HG03342 (cell line): ENCODE results near the gene YAE1.

Source experiments
- ATAC-seq: cut with Tn5 transposase; IDR thresholded peaks from one replicate; pipeline ENCODE4 v1.9.1; 2021; ENCODE audit warnings: mild to moderate bottlenecking, moderate library complexity; ENCODE audit not compliant: unreplicated experiment

YAE1 gene

DNA sequence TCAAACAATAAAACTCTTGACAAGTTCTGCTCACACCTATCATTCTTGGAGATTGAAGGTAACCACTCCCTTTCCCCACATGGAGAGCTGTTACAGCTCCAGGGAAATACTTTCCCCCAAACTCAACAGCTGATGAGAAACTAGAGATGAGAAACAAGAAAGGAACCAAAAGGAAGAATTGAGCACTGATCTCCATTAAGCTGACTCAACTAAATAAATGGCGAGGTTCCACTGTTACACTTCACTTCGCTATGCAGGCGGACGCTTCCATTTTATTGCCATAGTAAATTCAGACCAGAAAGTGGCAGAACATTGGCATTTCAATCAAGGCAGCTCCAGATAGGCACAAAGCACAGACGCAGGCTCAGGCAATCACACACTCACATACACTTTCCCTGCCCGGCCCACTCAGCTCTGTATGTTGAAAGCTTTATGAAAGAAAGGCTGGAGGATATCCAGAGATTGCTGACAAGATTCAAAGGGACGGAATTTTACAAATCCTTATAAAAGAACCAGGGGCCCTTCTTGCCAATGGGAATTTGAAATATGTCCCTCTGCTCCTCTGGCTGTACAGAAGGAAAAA is 11.5 kb upstream of the YAE1 start:
- ATAC-seq: no peak

GRCh38 chr7:39557222-39557621 is 9.0 kb upstream of the YAE1 start:
- ATAC-seq: no peak

DNA sequence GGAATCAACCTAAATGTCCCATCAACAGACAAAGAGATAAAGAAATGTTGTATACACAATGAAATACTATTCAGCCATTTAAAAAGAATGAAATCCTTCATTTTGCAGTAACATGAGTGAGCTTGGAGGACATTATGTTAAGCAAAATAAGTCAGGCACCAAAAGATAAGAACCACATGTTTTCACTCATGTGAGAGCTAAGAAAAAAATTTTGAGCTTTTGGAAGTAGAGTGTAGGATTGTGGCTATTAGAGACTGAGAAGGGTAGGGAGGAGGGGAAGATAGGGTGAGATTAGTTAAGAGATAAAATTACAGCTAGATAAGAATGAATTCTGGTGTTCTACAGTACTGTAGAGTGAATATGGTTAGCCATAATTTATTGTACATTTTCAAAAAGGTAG is 8.3 kb upstream of the YAE1 start:
- no peak for ATAC-seq

DNA sequence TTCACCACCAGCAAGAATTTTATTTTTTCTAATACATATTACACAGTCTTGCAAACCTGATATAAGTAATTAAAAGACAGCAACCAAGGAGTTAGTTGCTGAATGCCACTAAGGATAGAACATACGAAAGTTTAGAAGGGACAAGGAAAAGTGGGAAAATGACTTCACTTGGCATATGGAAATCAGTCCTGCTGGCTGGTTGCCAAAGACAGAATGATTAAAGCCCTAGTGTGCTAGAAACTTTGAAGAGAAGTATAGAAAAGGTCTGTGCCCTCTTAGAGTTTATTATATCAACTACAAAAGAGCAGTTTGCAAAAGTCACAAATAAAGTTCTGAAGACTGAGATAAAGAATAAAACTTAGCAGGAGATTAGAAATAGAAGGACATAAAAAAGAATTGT is 5.8 kb upstream of the YAE1 start:
- no peak for ATAC-seq

DNA sequence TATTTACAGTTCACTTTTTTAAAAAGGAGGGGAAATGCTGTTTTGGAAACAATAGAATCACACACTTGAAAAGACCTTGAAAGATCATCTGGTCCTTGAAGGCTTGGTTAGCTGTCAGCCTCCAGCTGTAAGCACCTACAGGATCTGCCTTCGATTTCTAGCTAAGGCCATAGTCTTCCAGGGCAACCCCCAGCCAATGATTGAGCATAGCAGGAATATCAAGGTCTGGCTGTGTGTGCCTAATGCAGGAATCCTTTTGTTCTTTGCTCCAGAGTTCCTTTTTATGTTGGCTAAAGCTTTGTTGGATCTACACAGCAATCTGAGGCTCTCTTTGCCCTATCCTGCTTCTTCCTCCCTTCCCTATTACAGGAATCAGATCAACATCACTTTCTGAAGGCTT is 5.2 kb upstream of the YAE1 start:
- no peak for ATAC-seq

- ATAC-seq: no peak
Measured at GRCh38 chr7:39565538-39565937, 666 bp upstream of the YAE1 start.

DNA sequence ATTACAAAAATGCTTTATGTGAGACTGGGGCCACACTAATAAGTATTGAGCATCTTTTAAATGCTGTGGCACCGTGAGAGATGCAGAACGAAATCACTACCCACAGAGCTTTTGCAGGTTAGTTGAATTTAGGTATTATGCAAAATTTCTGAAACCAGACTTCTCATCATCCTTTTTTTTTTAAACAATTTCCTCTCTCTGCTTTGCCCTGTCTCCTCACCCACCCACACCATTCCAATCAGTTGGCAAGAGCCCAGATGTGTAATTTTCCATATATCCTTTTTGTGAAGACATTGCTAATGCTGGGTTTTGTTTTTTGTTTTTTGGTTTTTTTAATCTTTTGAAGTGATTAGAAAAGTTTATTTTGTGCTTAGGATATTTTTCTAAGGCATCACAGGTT is 1.1 kb downstream of the YAE1 start:
- no peak for ATAC-seq

- ATAC-seq: no peak
Measured at GRCh38 chr7:39574673-39575349, 8.6 kb downstream of the YAE1 start.

GRCh38 chr7:39577229-39577874 is 11.1 kb downstream of the YAE1 start:
- ATAC-seq: no peak

DNA sequence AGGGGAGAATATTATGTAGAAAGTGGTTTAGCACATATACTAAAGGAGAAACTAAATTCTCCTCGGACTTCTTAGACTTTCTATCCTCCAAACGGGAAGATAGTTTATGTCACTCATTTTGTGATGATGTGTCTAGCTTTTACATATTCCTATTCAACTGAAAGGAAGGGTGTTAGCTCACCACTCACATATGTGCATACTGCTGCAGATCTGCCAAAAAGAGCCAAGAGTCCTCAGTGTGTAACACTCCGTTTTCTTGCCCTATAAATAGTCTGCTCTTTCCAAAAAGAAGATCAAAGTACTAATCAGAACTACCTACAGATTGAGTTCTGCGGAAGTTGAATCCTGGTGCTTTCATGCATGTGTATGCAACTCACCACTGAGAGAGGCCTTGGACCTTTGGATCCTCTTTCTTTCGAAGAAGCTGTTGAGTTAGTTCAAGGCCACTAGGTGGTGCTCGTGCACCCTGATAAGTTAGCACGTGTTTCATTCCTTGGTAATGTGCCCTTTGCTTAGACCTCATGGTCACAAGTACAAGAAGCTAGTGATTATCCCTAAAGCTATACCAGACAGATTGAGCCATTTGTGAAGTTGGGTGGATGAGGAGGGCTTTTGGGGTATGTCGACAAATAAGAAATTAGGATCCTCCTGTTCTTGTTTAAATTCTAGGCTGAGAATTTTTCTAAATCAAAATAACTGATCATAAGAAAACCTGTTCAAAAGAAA is 14.1 kb downstream of the YAE1 start:
- ATAC-seq: peak; percentile 94

- no peak for ATAC-seq
Measured at GRCh38 chr7:39582536-39582935, 16.3 kb downstream of the YAE1 start.

- ATAC-seq: no peak
Measured at GRCh38 chr7:39583539-39583938, 17.3 kb downstream of the YAE1 start.

DNA sequence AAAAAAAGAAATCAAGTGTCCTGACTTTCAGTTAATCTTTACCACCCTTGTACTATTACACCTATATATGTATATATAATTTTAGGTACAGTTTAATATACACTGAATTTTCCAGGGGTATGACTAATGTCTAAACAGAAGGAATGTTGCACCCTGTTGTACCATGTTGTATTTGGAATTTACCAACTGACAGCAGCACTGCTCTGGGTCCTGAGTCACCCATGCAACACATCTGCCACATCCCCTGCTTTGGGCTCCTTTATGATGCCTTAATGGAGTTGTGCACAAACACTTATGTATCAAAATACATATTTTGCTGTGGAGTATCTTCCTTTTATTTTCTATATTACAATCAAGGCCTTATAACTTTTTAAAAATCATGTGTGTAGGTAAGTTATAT is 21.2 kb downstream of the YAE1 start:
- ATAC-seq: no peak

GRCh38 chr7:39588416-39588815 is 22.2 kb downstream of the YAE1 start:
- ATAC-seq: no peak

DNA sequence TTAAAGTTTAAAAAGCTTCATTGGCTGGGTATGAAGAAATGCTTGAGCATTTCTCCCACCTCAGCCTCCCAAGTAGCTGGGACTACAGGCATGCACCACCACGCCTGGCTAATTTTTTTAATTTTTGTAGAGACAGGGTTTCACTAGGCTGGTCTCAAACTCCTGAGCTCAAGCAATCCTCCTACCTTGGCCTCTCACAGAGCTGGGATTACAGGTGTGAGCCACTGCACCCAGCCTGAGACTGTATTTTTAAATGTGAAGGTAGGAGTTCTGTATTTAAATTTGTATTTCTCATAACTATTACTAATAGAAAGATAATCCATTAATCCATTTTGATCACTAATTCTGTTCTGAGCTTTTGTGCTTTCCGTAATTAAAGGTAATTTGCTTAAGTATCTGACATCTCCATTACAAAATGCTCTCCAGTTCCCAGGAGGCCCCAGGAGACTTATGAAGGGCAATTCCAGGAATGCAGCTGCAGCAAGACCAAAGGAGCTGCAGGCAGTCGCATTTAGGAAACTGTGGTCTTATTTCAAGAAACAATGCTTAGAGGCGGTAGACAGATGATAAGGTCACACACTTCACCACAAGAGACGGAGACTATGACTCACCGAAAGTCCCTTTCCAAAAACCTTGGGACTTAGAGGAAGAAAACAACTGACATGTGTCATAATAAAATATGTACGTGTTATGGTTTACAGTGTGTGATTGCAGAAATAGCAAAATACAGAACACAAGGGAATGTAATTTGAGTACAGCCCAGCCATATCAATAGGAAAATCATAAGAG is 23.3 kb downstream of the YAE1 start:
- peak; percentile 95 for ATAC-seq

- no peak for ATAC-seq
Measured at GRCh38 chr7:39592586-39592985, 26.4 kb downstream of the YAE1 start.

GRCh38 chr7:39594988-39595620 is 28.9 kb downstream of the YAE1 start:
- ATAC-seq: no peak

- ATAC-seq: no peak
Measured at GRCh38 chr7:39602351-39602750, 36.1 kb downstream of the YAE1 start.

DNA sequence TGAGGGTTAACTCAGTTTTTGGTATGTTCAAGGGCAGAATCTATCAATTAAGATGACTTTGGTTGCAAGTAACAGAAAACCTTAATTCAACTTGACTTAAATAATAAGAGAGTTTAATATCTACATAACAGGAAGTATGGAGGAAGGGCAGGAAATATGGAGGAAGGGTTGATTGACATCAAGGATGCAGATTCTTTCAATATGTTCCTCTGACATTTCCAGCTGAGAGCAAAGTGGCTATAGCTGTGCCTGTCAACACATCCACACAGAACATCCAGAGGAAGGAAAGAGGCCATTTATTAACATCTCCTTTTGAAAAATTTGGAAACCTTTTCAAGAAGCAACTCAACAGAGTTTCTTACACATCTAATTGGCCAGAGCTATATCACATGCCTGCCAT is 37.7 kb downstream of the YAE1 start:
- no peak for ATAC-seq

DNA sequence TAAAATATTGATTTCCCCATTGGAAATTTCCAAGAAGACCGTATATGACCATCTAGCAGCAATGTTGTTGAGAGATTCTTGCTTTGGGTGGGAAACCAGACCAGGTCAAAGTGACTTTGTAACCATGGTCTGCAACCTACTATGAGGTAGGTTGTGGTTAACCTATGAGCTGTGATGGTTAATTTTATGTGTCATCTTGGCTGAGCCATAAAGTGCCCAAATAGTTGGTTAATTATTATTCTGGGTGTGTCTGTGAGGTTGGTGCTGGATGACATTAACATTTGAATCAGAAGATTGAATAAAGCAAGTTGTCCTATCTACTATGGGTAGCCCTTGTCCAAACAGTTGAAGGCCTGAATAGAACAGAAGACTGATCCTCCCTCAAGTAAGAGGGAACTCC is 38.9 kb downstream of the YAE1 start:
- ATAC-seq: peak; percentile 68

- ATAC-seq: no peak
Measured at GRCh38 chr7:39606352-39606751, 40.1 kb downstream of the YAE1 start.
